ENCODE data around the gene PGM2L1.
"Not testable (repeated sequence)": the region's sequence is repeated elsewhere in the genome, so short reads cannot be mapped to it uniquely, and the experiment has no call there.

The PGM2L1 gene

DNA sequence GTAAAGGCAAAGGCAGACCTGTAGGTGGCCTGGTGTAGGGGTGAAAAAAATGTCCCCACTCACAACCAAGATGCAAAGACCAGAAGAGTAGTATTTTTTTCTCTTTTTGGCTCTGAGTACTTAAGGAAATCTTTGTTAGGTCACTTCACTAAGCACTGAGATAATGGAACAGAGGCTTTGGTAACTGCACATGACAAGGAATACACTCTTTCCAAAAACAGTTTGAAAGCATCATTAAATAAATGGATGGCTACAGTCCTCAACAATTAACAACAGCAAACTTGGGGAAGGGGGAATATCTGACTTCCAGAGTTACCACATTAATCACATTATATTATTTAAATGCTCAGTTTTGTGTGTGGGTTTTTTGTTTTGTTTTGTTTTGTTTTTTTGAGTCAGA lies 26.9 kb upstream of the PGM2L1 start:
- Histone ChIP-seq H3K4me3 (ENCODE audit: low read length) (no peak overlapping the region), H3K4me1 (ENCODE audit: control insufficient read depth, insufficient read depth, low read length) (no peaks in the 10 kb centered on the region), H3K27me3 (ENCODE audit: control insufficient read depth, insufficient read depth, low read length) (no peaks in the 10 kb centered on the region), H3K9ac (ENCODE audit: low read length) (no peak overlapping the region), H3K9me3 (ENCODE audit: control insufficient read depth, low read length) (no peaks in the 10 kb centered on the region), H3K36me3 (ENCODE audit: control insufficient read depth, insufficient read depth, low read length) (no peaks in the 10 kb centered on the region)

DNA sequence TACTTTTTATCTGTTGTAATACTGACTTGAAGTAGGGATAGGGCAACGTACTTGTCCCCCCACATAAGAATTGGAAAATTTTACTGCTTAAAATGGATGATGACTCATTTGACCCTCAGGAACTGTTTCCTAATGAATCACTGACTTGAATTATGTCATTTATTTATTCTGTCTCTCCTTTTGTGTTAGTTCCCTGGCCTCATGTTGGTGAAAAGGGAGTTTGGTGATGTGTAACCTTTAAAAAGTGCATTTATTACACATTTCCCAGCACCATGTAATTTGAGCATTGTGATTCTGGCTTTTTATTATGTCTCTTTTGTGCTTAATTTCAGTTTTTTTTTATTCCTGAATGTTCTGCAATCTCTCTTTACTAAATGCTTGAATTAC lies 20.3 kb upstream of the PGM2L1 start:
- no peaks in the 10 kb centered on the region for H3K4me1 ChIP-seq (ENCODE audit: control insufficient read depth, insufficient read depth, low read length)
- H3K4me3 ChIP-seq (ENCODE audit: low read length), result no peak overlapping the region

DNA sequence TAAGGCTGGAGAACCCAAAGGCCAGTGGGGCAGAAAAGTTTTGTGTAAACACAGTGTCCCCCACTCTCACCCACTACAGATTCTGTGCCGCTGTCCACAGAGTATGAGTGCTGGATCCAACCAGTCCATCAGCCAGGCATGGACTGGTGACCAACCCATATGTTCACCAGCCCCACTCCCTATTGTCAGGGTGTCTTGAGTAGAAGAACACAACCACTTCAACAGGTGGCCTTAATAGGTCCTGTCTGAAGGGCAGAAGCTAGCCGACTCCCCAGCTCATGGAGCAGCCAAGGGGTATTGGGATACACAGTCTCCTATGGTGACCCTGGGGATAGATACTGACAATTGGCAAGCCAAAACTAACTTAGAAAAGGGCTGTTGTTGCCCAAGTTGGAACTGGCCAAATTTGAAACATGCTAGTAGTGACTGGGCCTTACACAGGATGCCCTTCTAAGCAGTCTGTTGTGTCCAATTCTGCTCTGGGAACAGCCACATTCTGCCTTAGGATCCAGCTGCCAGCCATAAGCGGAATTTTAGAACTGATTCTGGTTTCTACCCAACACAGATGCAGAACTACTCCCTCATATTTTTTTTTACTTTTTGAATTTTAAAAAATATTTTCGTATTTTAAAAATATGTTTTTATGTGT lies 19.8 kb upstream of the PGM2L1 start:
- Histone ChIP-seq H3K9ac (ENCODE audit: low read length) (no peak overlapping the region), H3K27me3 (ENCODE audit: control insufficient read depth, insufficient read depth, low read length) (no peaks in the 10 kb centered on the region), H3K4me3 (ENCODE audit: low read length) (no peak overlapping the region)

More for the DNA sequence above, 20.3 kb upstream of the PGM2L1 start:
- no peaks in the 10 kb centered on the region for H3K36me3 ChIP-seq (ENCODE audit: control insufficient read depth, insufficient read depth, low read length)
- no peaks in the 10 kb centered on the region for H3K9me3 ChIP-seq (ENCODE audit: control insufficient read depth, low read length)
- H3K27me3 ChIP-seq (ENCODE audit: control insufficient read depth, insufficient read depth, low read length), result no peaks in the 10 kb centered on the region
- H3K9ac ChIP-seq (ENCODE audit: low read length), result no peak overlapping the region

DNA sequence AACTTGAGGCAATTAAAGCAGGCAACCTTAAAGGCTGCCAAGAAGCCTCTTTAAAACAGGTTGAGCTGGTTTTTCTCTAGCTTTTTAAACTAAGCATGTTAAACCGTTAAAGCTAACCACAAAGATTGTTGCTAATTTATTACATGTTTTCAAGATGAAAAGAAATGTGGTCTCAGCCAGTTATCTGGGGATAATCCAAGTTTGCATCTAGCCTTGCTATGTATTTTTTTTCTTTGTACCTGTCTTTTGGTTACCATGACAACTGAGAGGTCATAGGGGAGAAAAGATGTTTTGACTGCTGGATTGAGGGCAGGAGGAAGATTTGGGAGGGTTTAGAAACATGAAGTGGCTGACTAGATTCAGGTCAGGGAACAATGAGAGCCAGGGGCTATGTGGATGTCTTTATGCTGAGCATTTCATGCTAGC lies 19.2 kb upstream of the PGM2L1 start:
- Histone ChIP-seq H3K9ac (ENCODE audit: low read length) (no peak overlapping the region), H3K9me3 (ENCODE audit: control insufficient read depth, low read length) (no peaks in the 10 kb centered on the region), H3K4me3 (ENCODE audit: low read length) (no peak overlapping the region), H3K4me1 (ENCODE audit: control insufficient read depth, insufficient read depth, low read length) (no peaks in the 10 kb centered on the region), H3K36me3 (ENCODE audit: control insufficient read depth, insufficient read depth, low read length) (no peaks in the 10 kb centered on the region), H3K27me3 (ENCODE audit: control insufficient read depth, insufficient read depth, low read length) (no peaks in the 10 kb centered on the region)

More for the DNA sequence above, 19.8 kb upstream of the PGM2L1 start:
- no peaks in the 10 kb centered on the region for H3K36me3 ChIP-seq (ENCODE audit: control insufficient read depth, insufficient read depth, low read length)
- no peaks in the 10 kb centered on the region for H3K9me3 ChIP-seq (ENCODE audit: control insufficient read depth, low read length)
- H3K4me1 ChIP-seq (ENCODE audit: control insufficient read depth, insufficient read depth, low read length), result no peaks in the 10 kb centered on the region

DNA sequence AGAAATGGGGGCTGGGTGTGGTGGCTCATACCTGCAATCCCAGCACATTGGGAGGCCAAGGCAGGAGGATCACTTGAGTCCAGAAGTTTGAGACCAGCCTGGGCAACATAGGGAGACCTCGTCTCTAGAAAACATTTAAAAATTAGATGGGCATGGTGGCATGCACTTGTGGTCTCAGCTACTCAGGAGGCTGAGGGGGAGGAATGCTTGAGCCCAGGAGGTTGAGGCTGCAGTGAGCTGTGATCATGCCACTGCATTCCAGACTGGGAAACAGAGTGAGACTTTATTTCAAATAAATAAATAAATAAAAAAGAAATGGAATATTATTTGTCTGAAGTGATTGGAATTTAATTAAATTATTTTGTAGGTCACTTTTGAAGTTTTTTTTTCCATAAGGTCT lies 18.7 kb upstream of the PGM2L1 start:
- H3K4me1 ChIP-seq (ENCODE audit: control insufficient read depth, insufficient read depth, low read length); H3K9me3 ChIP-seq (ENCODE audit: control insufficient read depth, low read length); H3K4me3 ChIP-seq (ENCODE audit: low read length); H3K36me3 ChIP-seq (ENCODE audit: control insufficient read depth, insufficient read depth, low read length); H3K9ac ChIP-seq (ENCODE audit: low read length); H3K27me3 ChIP-seq (ENCODE audit: control insufficient read depth, insufficient read depth, low read length): not testable (repeated sequence)

DNA sequence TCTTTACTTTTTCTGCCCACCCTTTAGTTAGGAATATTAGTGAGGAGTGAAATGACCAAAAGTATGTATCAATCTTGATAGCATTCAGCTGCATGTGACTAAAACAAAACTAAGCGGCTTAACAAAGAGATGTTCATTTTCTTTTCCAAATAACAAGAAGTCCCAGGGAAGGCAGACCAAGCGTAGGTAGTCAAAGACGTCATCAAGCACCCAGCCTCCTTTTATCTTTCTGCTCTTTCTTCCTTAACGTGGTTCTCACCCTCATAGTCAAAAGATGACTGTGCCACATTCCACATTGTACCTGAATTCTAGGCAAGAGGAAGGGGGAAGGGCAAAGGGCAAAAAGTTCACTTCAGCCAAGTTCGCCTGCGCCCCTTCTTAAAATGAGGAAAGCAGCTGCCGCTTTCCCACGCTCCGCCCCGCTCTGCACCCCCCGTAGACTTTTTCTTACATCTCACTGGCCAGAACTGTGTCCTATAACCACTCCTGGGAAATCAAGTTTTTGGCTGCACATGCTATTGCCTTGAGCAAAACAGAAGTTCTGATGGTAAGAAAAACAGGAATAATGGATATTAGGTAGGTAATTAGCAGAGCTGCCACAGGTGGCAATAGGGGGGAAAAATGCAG lies 14.6 kb upstream of the PGM2L1 start:
- Histone ChIP-seq H3K4me3 (ENCODE audit: low read length) (no peak overlapping the region), H3K27me3 (ENCODE audit: control insufficient read depth, insufficient read depth, low read length) (no peaks in the 10 kb centered on the region), H3K36me3 (ENCODE audit: control insufficient read depth, insufficient read depth, low read length) (no peaks in the 10 kb centered on the region), H3K4me1 (ENCODE audit: control insufficient read depth, insufficient read depth, low read length) (no peaks in the 10 kb centered on the region), H3K9me3 (ENCODE audit: control insufficient read depth, low read length) (no peaks in the 10 kb centered on the region), H3K9ac (ENCODE audit: low read length) (no peak overlapping the region)

DNA sequence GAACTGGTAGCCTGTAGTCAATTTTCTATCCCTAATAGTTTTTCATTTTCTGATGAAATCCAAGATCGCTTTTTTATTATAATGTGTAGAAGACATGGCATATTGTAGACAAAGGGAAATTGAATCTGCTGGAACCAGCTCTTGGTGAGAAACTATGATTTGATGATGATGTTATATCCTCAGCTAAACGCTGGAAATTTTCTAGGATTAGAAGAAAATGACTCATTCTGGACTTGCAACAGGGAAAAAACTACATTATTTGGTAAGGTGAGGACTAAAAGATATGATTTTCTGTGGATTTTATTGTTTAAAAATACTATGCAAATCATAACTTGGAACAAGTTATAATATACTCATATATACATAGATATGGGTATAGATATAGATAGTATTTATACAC lies 14.1 kb upstream of the PGM2L1 start:
- H3K4me3 ChIP-seq (ENCODE audit: low read length), result no peak overlapping the region
- no peaks in the 10 kb centered on the region for H3K4me1 ChIP-seq (ENCODE audit: control insufficient read depth, insufficient read depth, low read length)
- no peaks in the 10 kb centered on the region for H3K27me3 ChIP-seq (ENCODE audit: control insufficient read depth, insufficient read depth, low read length)
- no peaks in the 10 kb centered on the region for H3K9me3 ChIP-seq (ENCODE audit: control insufficient read depth, low read length)
- no peak overlapping the region for H3K9ac ChIP-seq (ENCODE audit: low read length)
- no peaks in the 10 kb centered on the region for H3K36me3 ChIP-seq (ENCODE audit: control insufficient read depth, insufficient read depth, low read length)

DNA sequence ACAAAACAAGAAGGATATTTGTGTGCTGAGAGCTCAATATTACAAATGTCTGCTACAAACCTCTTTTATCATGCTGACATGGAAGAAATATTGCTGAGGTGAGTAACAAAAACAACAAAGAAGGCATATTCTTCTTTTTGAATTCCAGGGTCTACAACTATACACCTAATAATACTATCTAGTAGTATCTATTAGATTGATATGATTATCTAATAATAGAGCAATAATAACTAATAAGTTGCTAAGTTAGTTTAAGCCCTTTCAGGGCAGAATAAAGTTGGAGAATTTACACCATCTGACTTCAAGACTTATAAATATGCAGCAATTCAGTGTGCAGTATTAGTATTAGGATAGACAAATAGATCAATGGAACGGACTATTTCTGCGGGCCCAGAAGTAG lies 11.4 kb upstream of the PGM2L1 start:
- no peak overlapping the region for H3K9ac ChIP-seq (ENCODE audit: low read length)

DNA sequence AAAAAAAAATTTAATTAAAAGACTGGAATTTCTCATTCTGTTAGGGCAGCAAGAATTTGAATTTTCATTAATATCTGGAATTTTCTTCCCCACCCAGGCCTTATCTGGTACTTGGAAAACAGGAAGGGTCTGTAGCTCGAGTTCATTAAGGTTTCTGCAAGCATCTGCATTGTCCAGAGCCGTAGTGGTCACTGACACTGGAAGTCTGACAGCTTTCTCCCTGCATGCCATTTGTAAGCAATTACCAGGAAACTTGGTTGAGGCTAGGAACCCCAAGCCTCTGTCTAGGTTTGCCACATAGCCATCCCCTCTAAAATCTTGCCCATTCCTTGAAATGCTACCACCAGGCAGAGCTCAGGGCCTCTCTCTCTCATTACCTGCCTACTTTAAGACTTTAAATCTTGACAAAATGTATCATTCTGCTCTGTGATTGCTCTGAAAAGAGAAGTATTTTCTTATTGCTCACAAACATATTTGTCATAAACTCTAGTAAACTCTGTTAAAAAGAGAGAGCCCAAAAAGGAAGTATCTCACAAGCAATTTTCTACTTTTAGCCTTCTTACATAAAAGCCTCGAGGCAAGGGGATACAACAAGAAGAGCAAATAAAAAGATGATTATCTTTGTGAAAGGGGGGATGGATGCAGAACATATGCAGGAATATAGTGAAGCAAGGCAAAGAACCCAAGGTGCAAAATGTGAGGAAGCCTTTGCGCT lies 5.5 kb upstream of the PGM2L1 start:
- H3K4me1 ChIP-seq (ENCODE audit: control insufficient read depth, insufficient read depth, low read length), result no peaks in the 10 kb centered on the region
- H3K4me3 ChIP-seq (ENCODE audit: low read length), result no peak overlapping the region
- no peaks in the 10 kb centered on the region for H3K27me3 ChIP-seq (ENCODE audit: control insufficient read depth, insufficient read depth, low read length)
- no peak overlapping the region for H3K9ac ChIP-seq (ENCODE audit: low read length)
- H3K9me3 ChIP-seq (ENCODE audit: control insufficient read depth, low read length), result no peaks in the 10 kb centered on the region
- no peaks in the 10 kb centered on the region for H3K36me3 ChIP-seq (ENCODE audit: control insufficient read depth, insufficient read depth, low read length)

More for the DNA sequence above, 11.4 kb upstream of the PGM2L1 start:
- Histone ChIP-seq H3K27me3 (ENCODE audit: control insufficient read depth, insufficient read depth, low read length) (no peaks in the 10 kb centered on the region), H3K4me3 (ENCODE audit: low read length) (no peak overlapping the region), H3K36me3 (ENCODE audit: control insufficient read depth, insufficient read depth, low read length) (no peaks in the 10 kb centered on the region), H3K9me3 (ENCODE audit: control insufficient read depth, low read length) (no peaks in the 10 kb centered on the region), H3K4me1 (ENCODE audit: control insufficient read depth, insufficient read depth, low read length) (no peaks in the 10 kb centered on the region)

DNA sequence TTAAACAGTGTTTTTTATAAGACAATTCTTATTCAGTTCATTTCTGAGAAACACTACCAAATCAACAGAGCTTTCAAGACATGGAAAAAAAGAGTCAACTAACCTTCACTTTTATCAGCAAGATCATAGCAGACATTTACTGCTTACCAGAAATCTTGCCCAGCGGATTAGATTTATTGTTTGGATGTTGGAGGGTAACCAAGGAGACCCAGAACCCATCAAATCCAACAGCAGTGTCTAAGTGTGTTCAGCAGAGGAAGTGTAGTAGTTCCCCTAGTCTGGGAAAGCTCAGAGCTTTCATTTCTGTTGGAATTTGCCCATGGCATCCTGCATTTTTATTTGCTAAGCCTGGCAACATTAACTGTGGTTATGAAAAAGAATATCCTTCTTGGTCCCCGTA lies 2.4 kb upstream of the PGM2L1 start:
- Histone ChIP-seq H3K9me3 (ENCODE audit: control insufficient read depth, low read length) (no peaks in the 10 kb centered on the region), H3K36me3 (ENCODE audit: control insufficient read depth, insufficient read depth, low read length) (no peaks in the 10 kb centered on the region), H3K27me3 (ENCODE audit: control insufficient read depth, insufficient read depth, low read length) (no peaks in the 10 kb centered on the region), H3K4me1 (ENCODE audit: control insufficient read depth, insufficient read depth, low read length) (no peaks in the 10 kb centered on the region), H3K4me3 (ENCODE audit: low read length) (no peak overlapping the region), H3K9ac (ENCODE audit: low read length) (no peak overlapping the region)

DNA sequence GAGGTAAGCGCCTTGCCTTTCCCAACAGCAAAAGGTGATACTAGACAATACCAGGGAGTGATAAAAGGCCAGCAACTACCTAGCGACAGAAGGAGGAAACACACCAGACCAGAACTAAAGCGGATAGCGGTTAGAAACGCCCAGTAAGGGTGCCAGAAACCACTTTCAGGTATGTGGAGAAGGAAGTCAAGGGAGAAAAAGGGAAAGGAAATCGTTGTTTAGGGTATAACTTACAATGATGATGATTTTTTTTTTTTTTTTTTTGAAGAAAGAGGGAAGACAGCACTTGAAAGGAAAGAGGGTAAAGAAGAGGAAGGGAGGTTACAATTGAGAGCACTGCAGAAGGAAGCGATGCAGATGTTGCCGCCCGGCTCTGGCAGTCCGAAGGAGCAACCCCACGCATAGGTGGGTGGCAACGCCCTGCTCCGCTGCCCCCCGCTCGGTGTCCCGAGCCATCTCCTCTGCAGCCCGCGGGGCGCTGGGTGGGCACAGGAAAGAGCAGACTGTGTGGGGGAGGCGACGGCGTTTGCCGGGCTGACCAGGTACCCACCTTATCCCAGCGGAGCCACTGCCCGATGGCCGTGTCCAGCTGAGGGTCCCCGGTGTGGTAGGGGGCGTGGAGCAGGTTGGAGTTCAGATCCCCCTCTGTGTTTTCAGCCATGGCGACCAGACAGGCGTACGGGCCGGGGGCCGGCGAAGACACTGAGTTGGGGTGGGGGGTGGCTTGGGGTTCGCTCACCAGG lies 561 bp downstream of the PGM2L1 start:
- peak overlapping the region; percentile 94 for H3K4me3 ChIP-seq (ENCODE audit: low read length)
- H3K9ac ChIP-seq (ENCODE audit: low read length), result peak overlapping the region; percentile 81
- no peaks in the 10 kb centered on the region for H3K36me3 ChIP-seq (ENCODE audit: control insufficient read depth, insufficient read depth, low read length)
- no peaks in the 10 kb centered on the region for H3K4me1 ChIP-seq (ENCODE audit: control insufficient read depth, insufficient read depth, low read length)
- H3K27me3 ChIP-seq (ENCODE audit: control insufficient read depth, insufficient read depth, low read length), result no peaks in the 10 kb centered on the region
- H3K9me3 ChIP-seq (ENCODE audit: control insufficient read depth, low read length), result no peaks in the 10 kb centered on the region

DNA sequence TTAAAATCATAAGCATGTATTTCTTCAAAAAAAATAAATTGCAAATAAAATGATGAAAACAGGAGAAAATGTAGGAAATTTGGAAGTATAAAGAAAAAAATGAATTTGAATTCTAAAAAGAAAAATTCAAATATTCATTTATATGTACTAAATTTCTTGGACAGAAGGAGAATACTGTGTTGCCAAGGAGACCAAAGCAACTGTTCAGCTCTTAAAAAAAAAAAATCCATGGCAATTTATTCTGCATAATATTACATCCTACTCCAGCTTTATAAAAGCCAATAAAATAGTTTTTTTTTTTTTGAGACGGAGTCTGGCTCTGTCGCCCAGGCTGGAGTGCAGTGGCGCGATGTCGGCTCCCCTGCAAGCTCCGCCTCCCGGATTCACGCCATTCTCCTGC lies 6.0 kb downstream of the PGM2L1 start:
- H3K4me1 ChIP-seq (ENCODE audit: control insufficient read depth, insufficient read depth, low read length), result no peaks in the 10 kb centered on the region
- H3K9ac ChIP-seq (ENCODE audit: low read length), result no peak overlapping the region
- no peak overlapping the region for H3K4me3 ChIP-seq (ENCODE audit: low read length)
- H3K9me3 ChIP-seq (ENCODE audit: control insufficient read depth, low read length), result no peaks in the 10 kb centered on the region
- no peaks in the 10 kb centered on the region for H3K36me3 ChIP-seq (ENCODE audit: control insufficient read depth, insufficient read depth, low read length)
- H3K27me3 ChIP-seq (ENCODE audit: control insufficient read depth, insufficient read depth, low read length), result no peaks in the 10 kb centered on the region

All from mucosa of stomach (tissue), 1 donor.